ENCODE data around the gene ELFN2. TPM values are rescaled to one million over a fixed set of nuclear protein-coding genes. Genes with fewer than 3 reads are reported as not detected.

Gene ELFN2
- total RNA-seq, 1 experiment from 2014 or later: 30.8 TPM

DNA sequence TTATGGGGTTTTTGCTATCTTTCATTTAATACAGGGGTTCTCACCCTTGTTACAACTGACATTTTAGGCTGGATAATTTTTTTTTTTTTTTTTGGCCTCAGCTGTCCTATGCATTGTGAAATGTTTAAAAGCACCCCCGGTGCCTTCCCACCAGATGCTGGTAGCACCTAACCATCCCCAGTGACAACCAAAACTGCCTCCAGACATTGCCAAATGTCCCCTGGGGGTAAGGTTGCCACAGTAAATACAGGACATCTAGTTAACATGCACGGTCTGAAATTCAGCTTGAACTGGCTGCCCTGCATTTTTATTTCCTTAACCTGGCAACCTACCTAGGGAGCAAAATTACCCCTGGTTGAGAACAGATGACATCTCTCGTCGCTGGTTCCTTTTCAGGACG lies 72.6 kb downstream of the ELFN2 start:
- Histone ChIP-seq H2AFZ (0 out of 2 replicates have a peak overlapping the region, but pooled peaks have one; percentile 10), H3K36me3 (ENCODE audit: low read depth) (no peaks in the 10 kb centered on the region), H4K20me1 (ENCODE audit: insufficient read depth) (no peaks in the 10 kb centered on the region), H3K27me3 (ENCODE audit: insufficient read depth, low read depth) (no peaks in the 10 kb centered on the region), H3K79me2 (ENCODE audit: low read depth) (no peaks in the 10 kb centered on the region), H3K4me3 (peak overlapping the region; percentile 1; the same call in 1 of the 2 replicates), H3F3A (ENCODE audit: insufficient read depth, low read depth) (peaks cover 33% of the 10 kb centered on the region), H3K9me3 (ENCODE audit: insufficient read depth, low read depth) (no peaks in the 10 kb centered on the region), H3K9me2 (ENCODE audit: insufficient read depth) (no peaks in the 10 kb centered on the region), H3K4me1 (replicated peaks; ENCODE audit: insufficient read depth) (peaks cover 57% of the 10 kb centered on the region), H3K27ac (peak overlapping the region; percentile 90), H3K4me2 (peak overlapping the region; percentile 60)
- intact Hi-C loops (cut with micrococcal nuclease; ENCODE audit: unreplicated experiment): loop anchor here (2.0 to 5.0 kb wide), 2 partner anchors 26 to 37 kb away; no protein-coding TSS in a partner anchor
- BruUV-seq (replicated peaks): no TSS peak
- TF ChIP-seq, protein P1, sequence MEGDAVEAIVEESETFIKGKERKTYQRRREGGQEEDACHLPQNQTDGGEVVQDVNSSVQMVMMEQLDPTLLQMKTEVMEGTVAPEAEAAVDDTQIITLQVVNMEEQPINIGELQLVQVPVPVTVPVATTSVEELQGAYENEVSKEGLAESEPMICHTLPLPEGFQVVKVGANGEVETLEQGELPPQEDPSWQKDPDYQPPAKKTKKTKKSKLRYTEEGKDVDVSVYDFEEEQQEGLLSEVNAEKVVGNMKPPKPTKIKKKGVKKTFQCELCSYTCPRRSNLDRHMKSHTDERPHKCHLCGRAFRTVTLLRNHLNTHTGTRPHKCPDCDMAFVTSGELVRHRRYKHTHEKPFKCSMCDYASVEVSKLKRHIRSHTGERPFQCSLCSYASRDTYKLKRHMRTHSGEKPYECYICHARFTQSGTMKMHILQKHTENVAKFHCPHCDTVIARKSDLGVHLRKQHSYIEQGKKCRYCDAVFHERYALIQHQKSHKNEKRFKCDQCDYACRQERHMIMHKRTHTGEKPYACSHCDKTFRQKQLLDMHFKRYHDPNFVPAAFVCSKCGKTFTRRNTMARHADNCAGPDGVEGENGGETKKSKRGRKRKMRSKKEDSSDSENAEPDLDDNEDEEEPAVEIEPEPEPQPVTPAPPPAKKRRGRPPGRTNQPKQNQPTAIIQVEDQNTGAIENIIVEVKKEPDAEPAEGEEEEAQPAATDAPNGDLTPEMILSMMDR (conservative IDR thresholded peaks at IDR 0.05): no peak
- no peak for TF ChIP-seq EZH2 (IDR thresholded peaks at IDR 0.05; ENCODE audit: low read depth)
- DNase-seq: peak in 1 of 2 experiments; percentile 82
- ChIA-PET POLR2A (ENCODE audit: unreplicated experiment) (no interaction called here), CTCF (no interaction called here)

DNA sequence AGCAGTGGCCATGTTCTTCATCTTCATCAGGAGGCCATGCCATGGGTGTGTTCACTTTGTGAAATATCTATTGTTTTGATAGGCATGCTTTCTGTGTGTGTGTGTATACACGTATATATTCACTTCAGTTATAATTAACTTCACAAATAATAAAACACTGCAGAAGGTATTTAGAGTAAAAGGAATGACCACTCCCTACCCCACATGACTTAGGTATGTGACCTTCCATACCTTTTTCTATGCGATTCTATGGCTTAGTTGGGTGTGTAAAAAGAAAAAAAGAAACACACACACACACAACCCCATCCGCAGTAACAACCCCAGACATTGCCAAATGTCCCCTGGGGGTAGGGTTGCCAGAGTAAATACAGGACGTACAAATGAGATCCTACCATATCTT lies 73.0 kb downstream of the ELFN2 start:
- H3K4me1 ChIP-seq (replicated peaks; ENCODE audit: insufficient read depth): peaks cover 57% of the 10 kb centered on the region
- H3K4me2 ChIP-seq: peak overlapping the region; percentile 60
- DNase-seq: peak in 1 of 2 experiments; percentile 91
- H3K4me3 ChIP-seq: peak overlapping the region; percentile 1; the same call in 1 of the 2 replicates
- H3K27me3 ChIP-seq (ENCODE audit: insufficient read depth, low read depth): no peaks in the 10 kb centered on the region
- peak overlapping the region; percentile 90 for H3K27ac ChIP-seq
- peaks cover 33% of the 10 kb centered on the region for H3F3A ChIP-seq (ENCODE audit: insufficient read depth, low read depth)
- H3K9me3 ChIP-seq (ENCODE audit: insufficient read depth, low read depth): no peaks in the 10 kb centered on the region
- intact Hi-C loops (cut with micrococcal nuclease; ENCODE audit: unreplicated experiment): loop anchor here (2.0 to 5.0 kb wide), 2 partner anchors 25 to 37 kb away; no protein-coding TSS in a partner anchor
- no TSS peak for BruUV-seq (replicated peaks)
- POLR2A ChIA-PET (ENCODE audit: unreplicated experiment): no interaction called here
- no peak for TF ChIP-seq EZH2 (IDR thresholded peaks at IDR 0.05; ENCODE audit: low read depth)
- TF ChIP-seq, protein P1 (conservative IDR thresholded peaks at IDR 0.05): no peak
- H3K79me2 ChIP-seq (ENCODE audit: low read depth): no peaks in the 10 kb centered on the region
- CTCF ChIA-PET: no interaction called here
- H2AFZ ChIP-seq: peak overlapping the region; percentile 10; the same call in 1 of the 2 replicates
- H3K9me2 ChIP-seq (ENCODE audit: insufficient read depth): no peaks in the 10 kb centered on the region
- no peaks in the 10 kb centered on the region for H3K36me3 ChIP-seq (ENCODE audit: low read depth)
- H4K20me1 ChIP-seq (ENCODE audit: insufficient read depth): no peaks in the 10 kb centered on the region

DNA sequence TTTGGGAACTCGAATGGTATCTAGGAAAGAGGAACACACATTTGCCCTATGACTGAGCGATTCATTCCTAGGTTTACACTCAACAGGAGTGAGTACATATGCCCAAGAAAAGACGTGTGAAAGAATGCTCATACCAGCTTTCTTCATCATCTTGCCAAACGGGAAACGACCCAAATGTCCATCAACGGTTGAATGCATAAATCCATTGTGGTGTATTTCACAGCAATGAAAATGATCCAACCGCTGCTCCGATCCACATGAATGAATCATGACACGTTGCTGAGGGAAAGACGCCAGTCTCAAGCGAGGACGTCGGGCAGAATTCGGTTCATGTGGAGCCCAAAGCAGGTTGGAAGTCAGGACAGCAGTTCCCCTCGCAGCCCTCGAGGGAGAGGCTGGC lies 73.4 kb downstream of the ELFN2 start:
- Histone ChIP-seq H3K4me2 (peak overlapping the region; percentile 60), H3F3A (ENCODE audit: insufficient read depth, low read depth) (peaks cover 33% of the 10 kb centered on the region), H3K9me3 (ENCODE audit: insufficient read depth, low read depth) (no peaks in the 10 kb centered on the region), H3K36me3 (ENCODE audit: low read depth) (no peaks in the 10 kb centered on the region), H2AFZ (peak overlapping the region; percentile 10; the same call in 1 of the 2 replicates), H3K9me2 (ENCODE audit: insufficient read depth) (no peaks in the 10 kb centered on the region), H3K27ac (peak overlapping the region; percentile 90), H3K79me2 (ENCODE audit: low read depth) (no peaks in the 10 kb centered on the region), H3K4me3 (peak overlapping the region; percentile 1; the same call in 1 of the 2 replicates), H3K4me1 (replicated peaks; ENCODE audit: insufficient read depth) (peaks cover 57% of the 10 kb centered on the region), H3K27me3 (ENCODE audit: insufficient read depth, low read depth) (no peaks in the 10 kb centered on the region), H4K20me1 (ENCODE audit: insufficient read depth) (no peaks in the 10 kb centered on the region)
- CTCF ChIA-PET: no interaction called here
- POLR2A ChIA-PET (ENCODE audit: unreplicated experiment): interaction anchor here (0.6 kb wide), 1 partner anchor 530 kb away, joined by 6 read pairs; no protein-coding TSS in a partner anchor
- BruUV-seq (replicated peaks): no TSS peak
- DNase-seq: peak; percentile 59 to 99
- intact Hi-C loops (cut with micrococcal nuclease; ENCODE audit: unreplicated experiment): loop anchor here (2.0 to 5.0 kb wide), 2 partner anchors 25 to 37 kb away; no protein-coding TSS in a partner anchor
- TF ChIP-seq, protein P1 (conservative IDR thresholded peaks at IDR 0.05): no peak
- no peak for TF ChIP-seq EZH2 (IDR thresholded peaks at IDR 0.05; ENCODE audit: low read depth)
